Prostate gland (tissue), 2 donors: ENCODE measurements around the gene SUMO2. TPM values are rescaled to one million over a fixed set of nuclear protein-coding genes. Genes with fewer than 3 reads are reported as not detected.

Experiments used
- DNase-seq: peaks from one replicate; pipeline ENCODE4 v3.0.0-alpha.2; 2019; ENCODE audit warnings: low spot score
- H3K27ac ChIP-seq, 2 donors: fragments of 200-600 bp; sonication (generic); 2 replicates each; pipeline ENCODE4 v1.5.1; 2017 to 2019
- H3K27me3 ChIP-seq: fragments of 200-600 bp; sonication (generic); replicated peaks from 2 replicates; pipeline ENCODE4 v1.5.1; 2019; ENCODE audit not compliant: insufficient read depth
- H3K36me3 ChIP-seq, 2 donors: fragments of 200-600 bp; sonication (generic); 1 replicate in 1 of 2; 2 replicates in 1 of 2; pipeline versions ENCODE4 v1.5.1 to v1.8.1; 2017 to 2019
- H3K4me1 ChIP-seq: fragments of 200-600 bp; sonication (generic); replicated peaks from 2 replicates; pipeline ENCODE4 v1.5.1; 2019
- H3K4me3 ChIP-seq, 2 donors: fragments of 200-600 bp; sonication (generic); 2 replicates each; pipeline ENCODE4 v1.5.1; 2017 to 2019
- H3K9me3 ChIP-seq: fragments of 200-600 bp; sonication (generic); 2 replicates; pipeline ENCODE4 v1.5.1; 2017
- POLR2A ChIP-seq: fragments of 450-650 bp; IDR thresholded peaks from one replicate; pipeline ENCODE4 v1.6.1; 2016; ENCODE audit warnings: antibody characterized with exemption, mild to moderate bottlenecking
- POLR2AphosphoS5 ChIP-seq: sonication (generic); formaldehyde crosslinking; IDR thresholded peaks from one replicate; pipeline ENCODE4 v1.6.1; 2017; ENCODE audit warnings: antibody characterized with exemption
- WGBS: methylation state at CpG from one replicate; pipeline ENCODE4 v1.1.5; 2018; 5-methylcytosine and 5-hydroxymethylcytosine counted together
- intact Hi-C: fragments of 100-400 bp; cut with DNase I; formaldehyde crosslinking; loops from one replicate; pipeline ENCODE4 v1.14.2; 2022
- total RNA-seq, 2 donors: library from RNA; depleted of rRNA; stranded (reverse); fragments of >200 nt; gene quantifications; one replicate each; pipeline ENCODE4 v1.1.0, GENCODE V29; 2016
- TF ChIP-seq, protein P1 (sequence below), 4 experiments: fragments of 200-600 bp in 2 of 4; fragments of 450-650 bp in 2 of 4; sonication (generic) in 2 of 4; IDR thresholded peaks; 1 replicate in 3 of 4; 2 replicates in 1 of 4; pipeline ENCODE4 v1.5.1; 2016 to 2019; ENCODE audit warnings: antibody characterized with exemption in 4 of 4, mild to moderate bottlenecking in 2 of 4, moderate library complexity in 2 of 4

Gene SUMO2
- total RNA-seq, 2 donors from 2014 or later = 79.7 to 97.2 TPM

DNA sequence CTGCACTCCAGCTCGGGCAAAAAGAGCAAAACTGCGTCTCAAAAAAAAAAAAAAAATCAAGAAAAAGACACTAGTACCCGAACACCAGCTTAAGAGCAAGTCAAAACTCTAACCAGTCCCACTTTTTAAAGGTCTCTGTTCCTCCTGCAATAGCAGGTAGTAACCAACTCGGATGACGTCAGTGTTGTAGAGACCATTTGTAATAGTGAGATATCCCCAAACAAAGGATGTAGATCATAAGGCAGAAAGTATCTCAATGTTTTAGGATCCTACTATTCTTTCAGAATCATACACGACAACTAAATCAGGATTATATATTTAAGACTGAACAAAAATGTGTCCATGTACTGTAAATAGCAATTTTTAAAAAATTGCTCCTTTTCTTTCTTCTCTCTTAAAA lies 30.8 kb downstream of the SUMO2 start:
- no peak for DNase-seq
- no peaks in the 10 kb centered on the region for H3K9me3 ChIP-seq
- TF ChIP-seq POLR2AphosphoS5 = no peak
- TF ChIP-seq, protein P1, sequence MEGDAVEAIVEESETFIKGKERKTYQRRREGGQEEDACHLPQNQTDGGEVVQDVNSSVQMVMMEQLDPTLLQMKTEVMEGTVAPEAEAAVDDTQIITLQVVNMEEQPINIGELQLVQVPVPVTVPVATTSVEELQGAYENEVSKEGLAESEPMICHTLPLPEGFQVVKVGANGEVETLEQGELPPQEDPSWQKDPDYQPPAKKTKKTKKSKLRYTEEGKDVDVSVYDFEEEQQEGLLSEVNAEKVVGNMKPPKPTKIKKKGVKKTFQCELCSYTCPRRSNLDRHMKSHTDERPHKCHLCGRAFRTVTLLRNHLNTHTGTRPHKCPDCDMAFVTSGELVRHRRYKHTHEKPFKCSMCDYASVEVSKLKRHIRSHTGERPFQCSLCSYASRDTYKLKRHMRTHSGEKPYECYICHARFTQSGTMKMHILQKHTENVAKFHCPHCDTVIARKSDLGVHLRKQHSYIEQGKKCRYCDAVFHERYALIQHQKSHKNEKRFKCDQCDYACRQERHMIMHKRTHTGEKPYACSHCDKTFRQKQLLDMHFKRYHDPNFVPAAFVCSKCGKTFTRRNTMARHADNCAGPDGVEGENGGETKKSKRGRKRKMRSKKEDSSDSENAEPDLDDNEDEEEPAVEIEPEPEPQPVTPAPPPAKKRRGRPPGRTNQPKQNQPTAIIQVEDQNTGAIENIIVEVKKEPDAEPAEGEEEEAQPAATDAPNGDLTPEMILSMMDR (IDR thresholded peaks at IDR 0.05) = no peak
- no peak for TF ChIP-seq POLR2A
- intact Hi-C loops = no loop called here
- H3K27ac ChIP-seq = no peak overlapping the region
- WGBS = 88% methylated on average over 6 of the region's 6 CpGs
- no peak overlapping the region for H3K4me3 ChIP-seq
- H3K27me3 ChIP-seq = no peaks in the 10 kb centered on the region
- peaks cover 0 to 3% of the 10 kb centered on the region in 2 donors for H3K36me3 ChIP-seq
- H3K4me1 ChIP-seq = peaks cover 7% of the 10 kb centered on the region

DNA sequence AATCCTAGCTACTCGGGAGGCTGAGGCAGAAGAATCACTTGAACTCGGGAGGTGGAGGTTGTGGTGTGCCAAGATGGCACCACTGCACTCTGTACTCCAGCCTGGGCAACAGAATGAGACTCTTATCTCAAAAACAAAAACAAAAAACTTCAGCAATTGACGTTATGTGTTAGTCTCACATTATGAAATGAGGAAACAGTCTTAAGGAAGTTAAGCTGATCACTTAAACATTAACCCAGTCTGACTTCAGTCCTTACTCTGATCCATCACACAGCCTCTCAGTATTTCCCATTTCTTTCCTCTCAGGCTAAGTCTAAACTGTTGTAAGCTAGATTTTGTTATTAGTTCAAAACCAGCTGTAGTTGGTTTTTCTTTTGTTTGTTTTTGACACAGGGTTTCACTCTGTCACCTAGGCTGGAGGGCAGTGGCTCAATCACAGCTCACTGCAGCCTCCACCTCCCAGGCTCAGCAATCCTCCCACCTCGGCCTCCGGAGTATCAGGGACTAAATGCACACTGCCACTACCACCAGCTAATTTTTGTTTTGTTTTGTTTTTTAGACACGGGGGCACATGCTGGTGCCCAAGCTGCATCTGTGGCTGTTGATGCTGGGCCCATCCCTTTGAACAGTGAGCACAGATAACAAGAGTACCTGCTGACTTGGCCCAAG lies 34.7 kb downstream of the SUMO2 start:
- H3K27ac ChIP-seq = no peak overlapping the region
- intact Hi-C loops = no loop called here
- H3K27me3 ChIP-seq = no peaks in the 10 kb centered on the region
- no peaks in the 10 kb centered on the region for H3K9me3 ChIP-seq
- TF ChIP-seq, protein P1 (IDR thresholded peaks at IDR 0.05) = no peak
- TF ChIP-seq POLR2A (no peak), POLR2AphosphoS5 (no peak)
- peaks cover 6% of the 10 kb centered on the region for H3K4me1 ChIP-seq
- no peak for DNase-seq
- H3K4me3 ChIP-seq = no peak overlapping the region
- H3K36me3 ChIP-seq = peaks cover 0 to 3% of the 10 kb centered on the region in 2 donors
- 90% methylated on average over 6 of the region's 6 CpGs for WGBS

DNA sequence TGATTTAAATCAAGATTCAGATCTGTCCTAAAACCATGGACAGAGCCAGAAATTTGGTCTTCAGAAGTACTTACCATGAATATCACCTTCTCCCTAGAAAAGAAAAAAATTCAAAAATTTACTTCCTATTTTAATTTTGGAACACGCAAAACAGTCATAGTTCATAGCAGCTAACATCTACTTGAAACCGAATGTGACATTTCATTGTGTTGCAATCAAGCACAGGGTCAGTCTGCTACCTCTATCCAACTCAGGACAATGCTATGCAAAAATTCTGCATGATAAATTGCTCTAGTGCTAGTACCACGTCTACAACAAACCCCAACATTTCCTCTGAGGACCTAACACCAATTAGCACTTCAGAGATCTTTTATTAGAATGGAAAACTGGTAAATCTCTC lies 36.2 kb downstream of the SUMO2 start:
- WGBS = 88% methylated on average over 3 of the region's 3 CpGs
- H3K4me3 ChIP-seq = no peak overlapping the region
- no peaks in the 10 kb centered on the region for H3K4me1 ChIP-seq
- H3K36me3 ChIP-seq = peaks cover 0 to 3% of the 10 kb centered on the region in 2 donors
- no peak for DNase-seq
- H3K9me3 ChIP-seq = no peaks in the 10 kb centered on the region
- intact Hi-C loops = no loop called here
- TF ChIP-seq POLR2AphosphoS5 (no peak), POLR2A (no peak)
- TF ChIP-seq, protein P1 (IDR thresholded peaks at IDR 0.05) = no peak
- H3K27ac ChIP-seq = no peak overlapping the region
- H3K27me3 ChIP-seq = no peaks in the 10 kb centered on the region

DNA sequence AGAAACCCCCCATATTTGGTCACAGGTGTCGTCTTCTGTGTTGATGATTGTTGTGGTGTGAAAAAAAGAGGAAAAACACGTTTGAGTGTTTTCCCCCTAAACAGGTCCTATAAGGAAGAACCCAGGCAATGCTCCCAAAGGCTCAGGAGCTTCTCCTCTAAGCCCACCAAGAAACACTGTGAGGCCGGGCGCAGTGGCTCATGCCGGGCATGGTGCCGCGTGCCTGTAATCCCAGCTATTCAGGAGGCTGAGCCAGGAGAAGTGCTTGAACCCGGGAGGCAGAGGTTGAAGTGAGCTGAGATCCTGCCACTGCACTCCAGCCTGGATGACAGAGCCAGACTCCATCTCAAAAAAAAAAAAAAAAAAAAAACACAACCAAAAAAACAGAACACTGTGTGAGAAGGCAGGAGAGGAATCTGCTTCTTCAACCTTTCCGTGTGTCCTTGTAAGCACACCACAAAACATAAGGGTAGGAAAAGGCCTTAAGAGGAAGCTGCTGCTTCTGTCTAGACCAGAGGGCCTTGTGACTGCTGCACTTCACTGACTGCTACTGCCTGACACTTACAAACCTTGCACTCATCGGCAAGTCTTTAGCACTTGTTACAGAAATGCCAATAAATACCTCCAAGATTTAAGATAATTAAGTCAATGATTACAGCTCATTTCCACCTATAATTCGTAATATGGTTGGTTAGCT lies 37.8 kb downstream of the SUMO2 start:
- H3K27ac ChIP-seq = no peak overlapping the region
- no peak overlapping the region for H3K4me3 ChIP-seq
- TF ChIP-seq POLR2AphosphoS5 (no peak), POLR2A (no peak)
- TF ChIP-seq, protein P1 (IDR thresholded peaks at IDR 0.05) = no peak
- H3K27me3 ChIP-seq = no peaks in the 10 kb centered on the region
- DNase-seq = no peak
- WGBS = 83% methylated on average over 11 of the region's 11 CpGs
- peaks cover 0 to 3% of the 10 kb centered on the region in 2 donors for H3K36me3 ChIP-seq
- intact Hi-C loops = no loop called here
- H3K9me3 ChIP-seq = no peaks in the 10 kb centered on the region
- no peaks in the 10 kb centered on the region for H3K4me1 ChIP-seq
